ENCODE data around the gene DISP1. TPM values are rescaled to one million over a fixed set of nuclear protein-coding genes. Genes with fewer than 3 reads are reported as not detected.

Gene DISP1
- total RNA-seq, 1 donor from 2014 or later: 2.3 TPM

DNA sequence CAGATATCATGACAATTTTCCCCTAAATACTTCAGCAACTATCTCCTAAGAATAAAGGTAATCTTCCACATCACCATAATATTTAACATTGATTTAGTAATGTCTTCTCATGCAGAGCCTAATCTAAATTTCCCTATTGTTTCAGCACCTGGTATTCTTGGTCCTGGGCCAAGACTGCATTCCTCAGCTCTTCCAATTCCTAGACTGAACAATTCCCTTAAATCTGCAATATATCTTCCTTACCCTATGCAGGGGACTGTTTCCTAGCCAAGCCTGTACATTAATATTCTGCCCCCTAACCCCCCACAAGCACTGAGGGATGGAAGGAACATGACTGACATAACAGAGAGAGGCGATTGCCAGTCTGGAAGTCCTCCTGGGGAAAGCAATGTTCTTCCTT is 28.7 kb upstream of the DISP1 start:
- TF ChIP-seq, protein P1, sequence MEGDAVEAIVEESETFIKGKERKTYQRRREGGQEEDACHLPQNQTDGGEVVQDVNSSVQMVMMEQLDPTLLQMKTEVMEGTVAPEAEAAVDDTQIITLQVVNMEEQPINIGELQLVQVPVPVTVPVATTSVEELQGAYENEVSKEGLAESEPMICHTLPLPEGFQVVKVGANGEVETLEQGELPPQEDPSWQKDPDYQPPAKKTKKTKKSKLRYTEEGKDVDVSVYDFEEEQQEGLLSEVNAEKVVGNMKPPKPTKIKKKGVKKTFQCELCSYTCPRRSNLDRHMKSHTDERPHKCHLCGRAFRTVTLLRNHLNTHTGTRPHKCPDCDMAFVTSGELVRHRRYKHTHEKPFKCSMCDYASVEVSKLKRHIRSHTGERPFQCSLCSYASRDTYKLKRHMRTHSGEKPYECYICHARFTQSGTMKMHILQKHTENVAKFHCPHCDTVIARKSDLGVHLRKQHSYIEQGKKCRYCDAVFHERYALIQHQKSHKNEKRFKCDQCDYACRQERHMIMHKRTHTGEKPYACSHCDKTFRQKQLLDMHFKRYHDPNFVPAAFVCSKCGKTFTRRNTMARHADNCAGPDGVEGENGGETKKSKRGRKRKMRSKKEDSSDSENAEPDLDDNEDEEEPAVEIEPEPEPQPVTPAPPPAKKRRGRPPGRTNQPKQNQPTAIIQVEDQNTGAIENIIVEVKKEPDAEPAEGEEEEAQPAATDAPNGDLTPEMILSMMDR (conservative IDR thresholded peaks at IDR 0.05; ENCODE audit: low read depth, low read length): no peak
- no peak overlapping the region for H3K4me3 ChIP-seq (ENCODE audit: low read depth, low read length)
- no peak for DNase-seq (ENCODE audit: low read depth)

- no peak for DNase-seq (ENCODE audit: low read depth)
- TF ChIP-seq, protein P1 (conservative IDR thresholded peaks at IDR 0.05; ENCODE audit: low read depth, low read length): no peak
- H3K4me3 ChIP-seq (ENCODE audit: low read depth, low read length): no peak overlapping the region
These were observed 27.1 kb upstream of the DISP1 start for GRCh38 chr1:222787729-222788128.

DNA sequence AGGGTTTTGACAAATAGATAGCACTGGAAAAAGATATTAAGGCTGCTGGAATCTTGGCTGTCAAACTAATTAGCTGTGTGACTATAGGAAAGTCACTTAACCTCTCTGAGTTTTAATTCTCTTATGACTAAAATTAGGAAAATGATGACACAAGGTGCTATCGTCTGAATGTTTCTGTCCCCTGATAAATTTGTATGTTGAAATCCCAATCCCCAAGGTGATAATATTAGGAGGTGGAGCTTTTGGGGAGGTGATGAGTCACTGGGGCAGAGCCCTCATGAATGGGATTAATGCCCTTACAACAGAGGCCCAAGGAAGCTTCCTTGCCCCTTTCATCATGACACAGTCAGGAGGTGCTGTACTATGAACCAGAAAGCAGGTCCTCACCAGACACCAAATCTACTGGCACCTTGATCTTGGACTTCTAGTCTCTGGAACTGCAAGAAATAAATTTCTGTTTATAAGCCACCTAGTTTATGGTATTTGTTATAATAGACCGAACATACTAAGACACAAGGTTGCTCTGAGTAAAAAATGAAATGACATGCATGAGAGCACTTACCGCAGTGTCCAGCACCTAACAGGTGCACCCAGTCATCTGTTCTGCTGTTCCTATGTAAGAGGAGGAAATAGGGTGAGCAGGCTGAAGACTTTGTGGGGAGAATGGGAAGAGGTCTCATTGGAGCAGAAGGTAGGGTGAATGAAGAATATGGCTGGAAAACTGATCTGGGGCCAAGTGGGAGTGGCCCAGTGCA is 26.3 kb upstream of the DISP1 start:
- TF ChIP-seq, protein P1 (conservative IDR thresholded peaks at IDR 0.05; ENCODE audit: low read depth, low read length): no peak
- no peak overlapping the region for H3K4me3 ChIP-seq (ENCODE audit: low read depth, low read length)
- DNase-seq (ENCODE audit: low read depth): no peak

DNA sequence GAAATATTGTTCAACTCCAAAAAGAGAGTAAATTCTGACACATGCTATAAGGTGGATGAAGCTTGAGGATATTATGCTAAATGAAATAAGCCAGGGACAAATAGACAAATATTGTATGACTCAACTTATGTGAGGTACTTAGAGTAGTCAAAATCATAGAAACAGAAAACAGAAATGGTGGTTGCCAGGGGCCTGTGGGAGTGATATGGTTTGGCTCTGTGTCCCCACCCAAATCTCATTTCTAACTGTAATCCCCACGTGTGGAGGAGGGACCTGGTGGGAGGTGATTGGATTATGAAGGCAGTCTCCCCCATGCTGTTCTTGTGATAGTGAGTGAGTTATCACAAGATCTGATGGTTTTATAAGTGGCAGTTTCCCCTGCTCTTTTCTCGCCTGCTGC is 24.7 kb upstream of the DISP1 start:
- no peak for DNase-seq (ENCODE audit: low read depth)
- H3K4me3 ChIP-seq (ENCODE audit: low read depth, low read length): no peak overlapping the region
- TF ChIP-seq, protein P1 (conservative IDR thresholded peaks at IDR 0.05; ENCODE audit: low read depth, low read length): no peak

GRCh38 chr1:222790520-222790919 is 24.3 kb upstream of the DISP1 start:
- DNase-seq (ENCODE audit: low read depth): no peak
- H3K4me3 ChIP-seq (ENCODE audit: low read depth, low read length): no peak overlapping the region
- TF ChIP-seq, protein P1 (conservative IDR thresholded peaks at IDR 0.05; ENCODE audit: low read depth, low read length): no peak

DNA sequence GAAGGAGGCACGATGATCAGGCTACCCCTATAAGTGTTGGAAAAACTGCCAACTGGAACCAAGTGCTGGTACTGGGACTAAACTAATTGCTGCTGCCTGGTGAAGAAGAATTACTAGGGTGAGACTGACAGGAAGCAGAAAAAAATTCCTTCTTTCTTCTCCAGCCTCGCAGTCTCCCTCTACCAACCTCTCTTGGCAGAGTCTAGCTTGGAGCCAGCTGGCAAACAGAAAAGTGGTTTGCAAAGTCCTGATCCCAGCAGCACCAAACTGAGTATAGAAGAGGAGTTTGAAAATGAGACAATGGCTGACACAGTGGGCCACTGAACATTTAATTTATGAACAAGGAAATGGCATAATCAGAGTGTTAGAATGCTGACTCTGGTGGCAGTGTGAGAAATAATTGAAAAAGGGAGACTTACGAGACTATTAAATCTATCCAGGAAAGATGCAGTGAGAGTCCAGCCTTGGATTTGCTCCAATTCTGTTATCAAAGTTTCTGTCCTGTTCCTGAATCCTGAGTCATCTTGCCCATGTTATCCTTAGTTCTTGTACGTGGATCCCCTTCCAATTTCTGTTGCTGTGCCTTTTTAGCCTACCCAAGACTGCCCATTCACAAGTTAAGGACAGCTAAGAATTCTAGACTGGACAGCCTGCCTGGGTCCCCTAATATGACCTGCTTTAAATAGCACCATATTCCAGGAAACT is 23.7 kb upstream of the DISP1 start:
- TF ChIP-seq, protein P1 (conservative IDR thresholded peaks at IDR 0.05; ENCODE audit: low read depth, low read length): no peak
- DNase-seq (ENCODE audit: low read depth): no peak
- H3K4me3 ChIP-seq (ENCODE audit: low read depth, low read length): no peak overlapping the region

All from epithelial cell of proximal tubule (primary cell).